OCI-M1 (cell line): ENCODE results near the gene ASS1.

ENCODE experiments used
- DNase-seq: peaks from one replicate; lab custom pipeline; 2025; lab: John Stamatoyannopoulos, UW

The ASS1 gene

GRCh38 chr9:130473566-130473965 lies 28.8 kb downstream of the ASS1 start:
- no peak for DNase-seq

GRCh38 chr9:130474106-130474505 lies 29.3 kb downstream of the ASS1 start:
- DNase-seq: no peak

- no peak for DNase-seq
Measured at GRCh38 chr9:130476151-130476730, 31.5 kb downstream of the ASS1 start.

- no peak for DNase-seq
Measured at GRCh38 chr9:130477564-130477963, 32.8 kb downstream of the ASS1 start.

- no peak for DNase-seq
Measured at GRCh38 chr9:130478152-130478551, 33.4 kb downstream of the ASS1 start.

GRCh38 chr9:130478736-130479575 lies 34.2 kb downstream of the ASS1 start:
- no peak for DNase-seq

GRCh38 chr9:130479587-130479986 lies 34.8 kb downstream of the ASS1 start:
- no peak for DNase-seq

- peak; percentile 62 for DNase-seq
Measured at GRCh38 chr9:130480673-130481072, 35.9 kb downstream of the ASS1 start.

GRCh38 chr9:130482463-130482862 lies 37.7 kb downstream of the ASS1 start:
- no peak for DNase-seq

GRCh38 chr9:130483371-130483971 lies 38.7 kb downstream of the ASS1 start:
- DNase-seq: no peak

GRCh38 chr9:130484362-130485072 lies 39.8 kb downstream of the ASS1 start:
- no peak for DNase-seq

GRCh38 chr9:130486103-130486502 lies 41.3 kb downstream of the ASS1 start:
- no peak for DNase-seq

- no peak for DNase-seq
Measured at GRCh38 chr9:130487500-130487899, 42.7 kb downstream of the ASS1 start.

GRCh38 chr9:130488621-130489330 lies 44.0 kb downstream of the ASS1 start:
- DNase-seq: no peak

- DNase-seq: no peak
Measured at GRCh38 chr9:130490981-130491380, 46.2 kb downstream of the ASS1 start.

- DNase-seq: no peak
Measured at GRCh38 chr9:130491830-130492482, 47.2 kb downstream of the ASS1 start.

- no peak for DNase-seq
Measured at GRCh38 chr9:130493021-130493420, 48.3 kb downstream of the ASS1 start.

- DNase-seq: no peak
Measured at GRCh38 chr9:130493476-130493875, 48.7 kb downstream of the ASS1 start.

GRCh38 chr9:130495067-130495466 lies 50.3 kb downstream of the ASS1 start:
- no peak for DNase-seq

GRCh38 chr9:130497139-130497538 lies 52.4 kb downstream of the ASS1 start:
- DNase-seq: no peak

GRCh38 chr9:130498298-130498917 lies 53.6 kb downstream of the ASS1 start:
- peak; percentile 17 for DNase-seq
